ENCODE data around the gene KIAA1671. TPM values are rescaled to one million over a fixed set of nuclear protein-coding genes. Genes with fewer than 3 reads are reported as not detected.

KIAA1671 gene
- total and polyA plus RNA-seq, 2 of the 13 experiments (the other 11 are each of a cell fraction or from before 2014, with no cell fraction given), result 13.5 to 13.6 TPM

DNA sequence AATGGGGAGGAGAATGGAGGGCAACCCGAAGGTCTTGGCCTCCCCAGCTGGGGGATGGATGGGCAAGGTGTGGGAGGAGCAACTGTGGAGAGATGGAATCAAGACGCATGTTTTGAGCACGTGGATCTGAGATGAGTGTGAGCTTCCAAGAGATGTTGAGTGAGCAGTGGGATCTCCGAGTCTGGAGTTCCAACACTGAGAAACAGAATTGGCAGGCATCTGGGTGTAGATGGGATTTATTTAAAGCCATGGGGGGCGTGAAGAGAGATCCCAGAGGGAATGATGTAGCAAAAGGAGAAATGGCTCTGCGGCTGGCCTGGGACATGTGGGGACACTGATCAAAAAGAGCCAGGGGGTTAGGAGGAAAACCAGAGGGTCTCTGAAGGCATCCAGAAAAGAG, 95.6 kb downstream of the KIAA1671 start (continued):
- TF ChIP-seq, protein P1, sequence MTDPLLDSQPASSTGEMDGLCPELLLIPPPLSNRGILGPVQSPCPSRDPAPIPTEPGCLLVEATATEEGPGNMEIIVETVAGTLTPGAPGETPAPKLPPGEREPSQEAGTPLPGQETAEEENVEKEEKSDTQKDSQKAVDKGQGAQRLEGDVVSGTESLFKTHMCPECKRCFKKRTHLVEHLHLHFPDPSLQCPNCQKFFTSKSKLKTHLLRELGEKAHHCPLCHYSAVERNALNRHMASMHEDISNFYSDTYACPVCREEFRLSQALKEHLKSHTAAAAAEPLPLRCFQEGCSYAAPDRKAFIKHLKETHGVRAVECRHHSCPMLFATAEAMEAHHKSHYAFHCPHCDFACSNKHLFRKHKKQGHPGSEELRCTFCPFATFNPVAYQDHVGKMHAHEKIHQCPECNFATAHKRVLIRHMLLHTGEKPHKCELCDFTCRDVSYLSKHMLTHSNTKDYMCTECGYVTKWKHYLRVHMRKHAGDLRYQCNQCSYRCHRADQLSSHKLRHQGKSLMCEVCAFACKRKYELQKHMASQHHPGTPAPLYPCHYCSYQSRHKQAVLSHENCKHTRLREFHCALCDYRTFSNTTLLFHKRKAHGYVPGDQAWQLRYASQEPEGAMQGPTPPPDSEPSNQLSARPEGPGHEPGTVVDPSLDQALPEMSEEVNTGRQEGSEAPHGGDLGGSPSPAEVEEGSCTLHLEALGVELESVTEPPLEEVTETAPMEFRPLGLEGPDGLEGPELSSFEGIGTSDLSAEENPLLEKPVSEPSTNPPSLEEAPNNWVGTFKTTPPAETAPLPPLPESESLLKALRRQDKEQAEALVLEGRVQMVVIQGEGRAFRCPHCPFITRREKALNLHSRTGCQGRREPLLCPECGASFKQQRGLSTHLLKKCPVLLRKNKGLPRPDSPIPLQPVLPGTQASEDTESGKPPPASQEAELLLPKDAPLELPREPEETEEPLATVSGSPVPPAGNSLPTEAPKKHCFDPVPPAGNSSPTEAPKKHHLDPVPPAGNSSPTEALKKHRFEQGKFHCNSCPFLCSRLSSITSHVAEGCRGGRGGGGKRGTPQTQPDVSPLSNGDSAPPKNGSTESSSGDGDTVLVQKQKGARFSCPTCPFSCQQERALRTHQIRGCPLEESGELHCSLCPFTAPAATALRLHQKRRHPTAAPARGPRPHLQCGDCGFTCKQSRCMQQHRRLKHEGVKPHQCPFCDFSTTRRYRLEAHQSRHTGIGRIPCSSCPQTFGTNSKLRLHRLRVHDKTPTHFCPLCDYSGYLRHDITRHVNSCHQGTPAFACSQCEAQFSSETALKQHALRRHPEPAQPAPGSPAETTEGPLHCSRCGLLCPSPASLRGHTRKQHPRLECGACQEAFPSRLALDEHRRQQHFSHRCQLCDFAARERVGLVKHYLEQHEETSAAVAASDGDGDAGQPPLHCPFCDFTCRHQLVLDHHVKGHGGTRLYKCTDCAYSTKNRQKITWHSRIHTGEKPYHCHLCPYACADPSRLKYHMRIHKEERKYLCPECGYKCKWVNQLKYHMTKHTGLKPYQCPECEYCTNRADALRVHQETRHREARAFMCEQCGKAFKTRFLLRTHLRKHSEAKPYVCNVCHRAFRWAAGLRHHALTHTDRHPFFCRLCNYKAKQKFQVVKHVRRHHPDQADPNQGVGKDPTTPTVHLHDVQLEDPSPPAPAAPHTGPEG (CRISPR knock-in tag; IDR thresholded peaks at IDR 0.05), result no peak
- TF ChIP-seq HMG20B (CRISPR knock-in tag; conservative IDR thresholded peaks at IDR 0.05) (no peak), JDP2 (CRISPR knock-in tag; IDR thresholded peaks at IDR 0.05; ENCODE audit: borderline replicate concordance) (no peak)
- TF ChIP-seq, protein P2, sequence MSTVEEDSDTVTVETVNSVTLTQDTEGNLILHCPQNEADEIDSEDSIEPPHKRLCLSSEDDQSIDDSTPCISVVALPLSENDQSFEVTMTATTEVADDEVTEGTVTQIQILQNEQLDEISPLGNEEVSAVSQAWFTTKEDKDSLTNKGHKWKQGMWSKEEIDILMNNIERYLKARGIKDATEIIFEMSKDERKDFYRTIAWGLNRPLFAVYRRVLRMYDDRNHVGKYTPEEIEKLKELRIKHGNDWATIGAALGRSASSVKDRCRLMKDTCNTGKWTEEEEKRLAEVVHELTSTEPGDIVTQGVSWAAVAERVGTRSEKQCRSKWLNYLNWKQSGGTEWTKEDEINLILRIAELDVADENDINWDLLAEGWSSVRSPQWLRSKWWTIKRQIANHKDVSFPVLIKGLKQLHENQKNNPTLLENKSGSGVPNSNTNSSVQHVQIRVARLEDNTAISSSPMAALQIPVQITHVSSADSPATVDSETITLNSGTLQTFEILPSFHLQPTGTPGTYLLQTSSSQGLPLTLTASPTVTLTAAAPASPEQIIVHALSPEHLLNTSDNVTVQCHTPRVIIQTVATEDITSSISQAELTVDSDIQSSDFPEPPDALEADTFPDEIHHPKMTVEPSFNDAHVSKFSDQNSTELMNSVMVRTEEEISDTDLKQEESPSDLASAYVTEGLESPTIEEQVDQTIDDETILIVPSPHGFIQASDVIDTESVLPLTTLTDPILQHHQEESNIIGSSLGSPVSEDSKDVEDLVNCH (CRISPR knock-in tag; IDR thresholded peaks at IDR 0.05), result no peak
